WTC11 (cell line): ENCODE data around the gene NUDCD2. TPM values are rescaled to one million over a fixed set of nuclear protein-coding genes. Genes with fewer than 3 reads are reported as not detected.

ENCODE experiments used
- ATAC-seq: fragments of 200-7000 bp; cut with Tn5 transposase; 2 replicates; pipeline ENCODE4 v1.10.0; 2021; ENCODE audit warnings: mild to moderate bottlenecking, moderate library complexity
- CTCF ChIA-PET: fragments of 300-600 bp; sonication (Branson Sonifier 250); formaldehyde crosslinking; loops from one replicate; lab custom pipeline; 2021; ENCODE audit warnings: antibody characterized with exemption; lab: Charles Lee
- POLR2A ChIA-PET: fragments of 350-600 bp; sonication (Branson Sonifier 250); formaldehyde crosslinking; loops from one replicate; lab custom pipeline; 2021; ENCODE audit warnings: antibody characterized with exemption; lab: Charles Lee
- DNase-seq: peaks from one replicate; pipeline ENCODE4 v3.0.0; 2021; ENCODE audit warnings: low spot score
- H3K27ac Mint-ChIP-seq: 2 replicates; pipeline ENCODE4 v1.8.0; 2021; ENCODE audit warnings: mixed read lengths
- H3K27me3 Mint-ChIP-seq: 2 replicates; pipeline ENCODE4 v1.8.0; 2021; ENCODE audit warnings: low read depth, mild to moderate bottlenecking, moderate library complexity, mixed read lengths
- H3K36me3 Mint-ChIP-seq: 2 replicates; pipeline ENCODE4 v1.8.0; 2021; ENCODE audit warnings: mixed read lengths
- H3K4me1 Mint-ChIP-seq: 2 replicates; pipeline ENCODE4 v1.8.0; 2022; ENCODE audit warnings: mixed read lengths
- H3K4me3 Mint-ChIP-seq: 2 replicates; pipeline ENCODE4 v1.8.0; 2021; ENCODE audit warnings: mild to moderate bottlenecking, moderate library complexity, mixed read lengths
- H3K9me3 Mint-ChIP-seq: 2 replicates; pipeline ENCODE4 v1.8.0; 2021; ENCODE audit warnings: mixed read lengths
- ESRRA ChIP-seq: sonication (generic); formaldehyde crosslinking; IDR thresholded peaks from 2 replicates; pipeline ENCODE4 v1.8.1; 2022; ENCODE audit warnings: mild to moderate bottlenecking, missing genetic modification reagents, borderline replicate concordance
- ETV6 ChIP-seq: sonication (generic); formaldehyde crosslinking; IDR thresholded peaks from 2 replicates; pipeline ENCODE4 v1.8.1; 2022; ENCODE audit warnings: mild to moderate bottlenecking, missing genetic modification reagents
- FOXK1 ChIP-seq: sonication (generic); formaldehyde crosslinking; IDR thresholded peaks from 2 replicates; pipeline ENCODE4 v1.8.0; 2022; ENCODE audit warnings: mild to moderate bottlenecking, moderate library complexity, missing genetic modification reagents
- FOXP1 ChIP-seq: sonication (generic); formaldehyde crosslinking; IDR thresholded peaks from 2 replicates; pipeline ENCODE4 v1.8.0; 2022; ENCODE audit warnings: missing genetic modification reagents, mild to moderate bottlenecking, moderate library complexity, borderline replicate concordance
- IRF2 ChIP-seq: sonication (generic); formaldehyde crosslinking; IDR thresholded peaks from 2 replicates; pipeline ENCODE4 v1.8.0; 2022; ENCODE audit warnings: low read depth, missing genetic modification reagents, borderline replicate concordance
- NR1H2 ChIP-seq: sonication (generic); formaldehyde crosslinking; IDR thresholded peaks from 2 replicates; pipeline ENCODE4 v1.9.0; 2021; ENCODE audit warnings: mild to moderate bottlenecking, moderate library complexity, missing genetic modification reagents
- PRRX2 ChIP-seq: fragments of 250-450 bp; sonication (Bioruptor Pico); IDR thresholded peaks from 2 replicates; pipeline ENCODE4 v1.8.0; 2021; ENCODE audit warnings: mild to moderate bottlenecking
- RELA ChIP-seq: sonication (generic); formaldehyde crosslinking; IDR thresholded peaks from 2 replicates; pipeline ENCODE4 v1.8.1; 2022; ENCODE audit warnings: missing genetic modification reagents, mild to moderate bottlenecking, borderline replicate concordance
- SMAD3 ChIP-seq: sonication (generic); formaldehyde crosslinking; IDR thresholded peaks from 2 replicates; pipeline ENCODE4 v1.8.0; 2022; ENCODE audit warnings: missing genetic modification reagents, mild to moderate bottlenecking, borderline replicate concordance
- ZNF219 ChIP-seq: sonication (generic); formaldehyde crosslinking; IDR thresholded peaks from 2 replicates; pipeline ENCODE4 v1.8.0; 2023; ENCODE audit warnings: missing genetic modification reagents, mild to moderate bottlenecking, borderline replicate concordance
- ZNF317 ChIP-seq: sonication (generic); formaldehyde crosslinking; IDR thresholded peaks from 2 replicates; pipeline ENCODE4 v1.8.1; 2023; ENCODE audit warnings: low read depth, mild to moderate bottlenecking, moderate library complexity, missing genetic modification reagents, borderline replicate concordance
- total RNA-seq: library from RNA; stranded (reverse); gene quantifications from 3 replicates; pipeline ENCODE4 v1.2.3, GENCODE V29; 2021
- TF ChIP-seq, protein P1 (sequence below): fragments of 250-450 bp; sonication (Bioruptor Pico); IDR thresholded peaks from 2 replicates; pipeline ENCODE4 v1.9.0; 2021; ENCODE audit warnings: mild to moderate bottlenecking, borderline replicate concordance
- TF ChIP-seq, protein P2 (sequence below): sonication (generic); formaldehyde crosslinking; IDR thresholded peaks from 2 replicates; pipeline ENCODE4 v1.8.1; 2023; ENCODE audit warnings: mild to moderate bottlenecking, moderate library complexity, missing genetic modification reagents
- TF ChIP-seq, protein P3 (sequence below): sonication (generic); formaldehyde crosslinking; IDR thresholded peaks from 2 replicates; pipeline ENCODE4 v1.8.1; 2022; ENCODE audit warnings: mild to moderate bottlenecking, missing genetic modification reagents, moderate library complexity, borderline replicate concordance
- TF ChIP-seq, protein P4 (sequence below): sonication (generic); formaldehyde crosslinking; IDR thresholded peaks from 2 replicates; pipeline ENCODE4 v1.8.1; 2023; ENCODE audit warnings: mild to moderate bottlenecking, missing genetic modification reagents, moderate library complexity
- TF ChIP-seq, protein P5 (sequence below): sonication (generic); formaldehyde crosslinking; IDR thresholded peaks from 2 replicates; pipeline ENCODE4 v1.8.1; 2022; ENCODE audit warnings: low read depth, missing genetic modification reagents, borderline replicate concordance
- TF ChIP-seq, protein P6 (sequence below): fragments of 250-450 bp; sonication (Bioruptor Pico); conservative IDR thresholded peaks from 2 replicates; pipeline ENCODE4 v1.9.0; 2021; ENCODE audit warnings: mild to moderate bottlenecking
- TF ChIP-seq, protein P7 (sequence below): sonication (generic); formaldehyde crosslinking; IDR thresholded peaks from 2 replicates; pipeline ENCODE4 v1.8.0; 2023; ENCODE audit warnings: mild to moderate bottlenecking, missing genetic modification reagents

Gene NUDCD2
- total RNA-seq, 1 experiment from 2014 or later = 73.4 TPM

DNA sequence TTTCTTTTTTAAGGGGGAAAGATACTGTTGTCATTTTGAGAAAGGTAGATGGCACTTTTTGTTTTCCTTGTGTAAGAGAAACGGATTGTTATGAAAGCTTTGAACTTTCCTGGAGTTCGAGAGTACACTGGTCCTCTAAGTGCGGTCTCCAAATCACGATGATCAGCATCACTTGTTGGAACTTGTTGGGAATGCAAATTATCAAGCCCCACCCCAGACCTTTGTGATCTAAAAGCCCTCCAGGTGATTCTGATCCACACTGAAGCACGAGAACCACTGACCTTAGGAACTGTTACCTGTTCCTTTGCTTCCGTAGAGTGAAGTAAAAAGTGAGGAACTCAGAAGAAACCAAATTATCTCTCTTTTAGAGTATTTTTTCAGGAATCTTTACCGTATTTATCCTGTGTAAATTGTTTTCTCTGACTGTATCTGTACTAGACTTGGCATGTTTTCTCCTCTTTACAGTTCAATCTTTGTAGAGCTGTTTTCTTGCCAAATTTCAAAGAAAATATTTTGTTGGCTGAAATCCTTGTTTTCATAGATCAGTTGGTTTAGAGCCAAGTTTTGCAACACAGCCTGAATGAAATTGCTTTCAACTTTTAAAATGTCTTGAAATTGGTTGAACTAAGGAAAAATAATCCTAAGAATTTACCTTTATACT, 49.5 kb upstream of the NUDCD2 start:
- ATAC-seq (no peak), DNase-seq (no peak)
- Mint-ChIP-seq H3K27me3 (no peaks in the 10 kb centered on the region), H3K4me1 (peaks cover 52% of the 10 kb centered on the region), H3K27ac (peak overlapping the region; percentile 81), H3K9me3 (no peaks in the 10 kb centered on the region), H3K4me3 (peak overlapping the region; percentile 52), H3K36me3 (peaks cover 31% of the 10 kb centered on the region)
- ChIA-PET POLR2A (no interaction called here), CTCF (no interaction called here)
- TF ChIP-seq, protein P1, sequence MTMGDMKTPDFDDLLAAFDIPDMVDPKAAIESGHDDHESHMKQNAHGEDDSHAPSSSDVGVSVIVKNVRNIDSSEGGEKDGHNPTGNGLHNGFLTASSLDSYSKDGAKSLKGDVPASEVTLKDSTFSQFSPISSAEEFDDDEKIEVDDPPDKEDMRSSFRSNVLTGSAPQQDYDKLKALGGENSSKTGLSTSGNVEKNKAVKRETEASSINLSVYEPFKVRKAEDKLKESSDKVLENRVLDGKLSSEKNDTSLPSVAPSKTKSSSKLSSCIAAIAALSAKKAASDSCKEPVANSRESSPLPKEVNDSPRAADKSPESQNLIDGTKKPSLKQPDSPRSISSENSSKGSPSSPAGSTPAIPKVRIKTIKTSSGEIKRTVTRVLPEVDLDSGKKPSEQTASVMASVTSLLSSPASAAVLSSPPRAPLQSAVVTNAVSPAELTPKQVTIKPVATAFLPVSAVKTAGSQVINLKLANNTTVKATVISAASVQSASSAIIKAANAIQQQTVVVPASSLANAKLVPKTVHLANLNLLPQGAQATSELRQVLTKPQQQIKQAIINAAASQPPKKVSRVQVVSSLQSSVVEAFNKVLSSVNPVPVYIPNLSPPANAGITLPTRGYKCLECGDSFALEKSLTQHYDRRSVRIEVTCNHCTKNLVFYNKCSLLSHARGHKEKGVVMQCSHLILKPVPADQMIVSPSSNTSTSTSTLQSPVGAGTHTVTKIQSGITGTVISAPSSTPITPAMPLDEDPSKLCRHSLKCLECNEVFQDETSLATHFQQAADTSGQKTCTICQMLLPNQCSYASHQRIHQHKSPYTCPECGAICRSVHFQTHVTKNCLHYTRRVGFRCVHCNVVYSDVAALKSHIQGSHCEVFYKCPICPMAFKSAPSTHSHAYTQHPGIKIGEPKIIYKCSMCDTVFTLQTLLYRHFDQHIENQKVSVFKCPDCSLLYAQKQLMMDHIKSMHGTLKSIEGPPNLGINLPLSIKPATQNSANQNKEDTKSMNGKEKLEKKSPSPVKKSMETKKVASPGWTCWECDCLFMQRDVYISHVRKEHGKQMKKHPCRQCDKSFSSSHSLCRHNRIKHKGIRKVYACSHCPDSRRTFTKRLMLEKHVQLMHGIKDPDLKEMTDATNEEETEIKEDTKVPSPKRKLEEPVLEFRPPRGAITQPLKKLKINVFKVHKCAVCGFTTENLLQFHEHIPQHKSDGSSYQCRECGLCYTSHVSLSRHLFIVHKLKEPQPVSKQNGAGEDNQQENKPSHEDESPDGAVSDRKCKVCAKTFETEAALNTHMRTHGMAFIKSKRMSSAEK (CRISPR knock-in tag) = no peak
- TF ChIP-seq ETV6 (CRISPR knock-in tag) (no peak), FOXP1 (no peak), RELA (no peak), ESRRA (CRISPR knock-in tag) (no peak), ZNF219 (CRISPR knock-in tag) (no peak), ZNF317 (CRISPR knock-in tag) (no peak), SMAD3 (CRISPR knock-in tag) (no peak), NR1H2 (no peak), PRRX2 (no peak)
- TF ChIP-seq, protein P2, sequence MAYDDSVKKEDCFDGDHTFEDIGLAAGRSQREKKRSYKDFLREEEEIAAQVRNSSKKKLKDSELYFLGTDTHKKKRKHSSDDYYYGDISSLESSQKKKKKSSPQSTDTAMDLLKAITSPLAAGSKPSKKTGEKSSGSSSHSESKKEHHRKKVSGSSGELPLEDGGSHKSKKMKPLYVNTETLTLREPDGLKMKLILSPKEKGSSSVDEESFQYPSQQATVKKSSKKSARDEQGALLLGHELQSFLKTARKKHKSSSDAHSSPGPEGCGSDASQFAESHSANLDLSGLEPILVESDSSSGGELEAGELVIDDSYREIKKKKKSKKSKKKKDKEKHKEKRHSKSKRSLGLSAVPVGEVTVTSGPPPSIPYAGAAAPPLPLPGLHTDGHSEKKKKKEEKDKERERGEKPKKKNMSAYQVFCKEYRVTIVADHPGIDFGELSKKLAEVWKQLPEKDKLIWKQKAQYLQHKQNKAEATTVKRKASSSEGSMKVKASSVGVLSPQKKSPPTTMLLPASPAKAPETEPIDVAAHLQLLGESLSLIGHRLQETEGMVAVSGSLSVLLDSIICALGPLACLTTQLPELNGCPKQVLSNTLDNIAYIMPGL (CRISPR knock-in tag) = no peak
- TF ChIP-seq, protein P3, sequence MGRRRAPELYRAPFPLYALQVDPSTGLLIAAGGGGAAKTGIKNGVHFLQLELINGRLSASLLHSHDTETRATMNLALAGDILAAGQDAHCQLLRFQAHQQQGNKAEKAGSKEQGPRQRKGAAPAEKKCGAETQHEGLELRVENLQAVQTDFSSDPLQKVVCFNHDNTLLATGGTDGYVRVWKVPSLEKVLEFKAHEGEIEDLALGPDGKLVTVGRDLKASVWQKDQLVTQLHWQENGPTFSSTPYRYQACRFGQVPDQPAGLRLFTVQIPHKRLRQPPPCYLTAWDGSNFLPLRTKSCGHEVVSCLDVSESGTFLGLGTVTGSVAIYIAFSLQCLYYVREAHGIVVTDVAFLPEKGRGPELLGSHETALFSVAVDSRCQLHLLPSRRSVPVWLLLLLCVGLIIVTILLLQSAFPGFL (CRISPR knock-in tag) = no peak
- TF ChIP-seq, protein P4, sequence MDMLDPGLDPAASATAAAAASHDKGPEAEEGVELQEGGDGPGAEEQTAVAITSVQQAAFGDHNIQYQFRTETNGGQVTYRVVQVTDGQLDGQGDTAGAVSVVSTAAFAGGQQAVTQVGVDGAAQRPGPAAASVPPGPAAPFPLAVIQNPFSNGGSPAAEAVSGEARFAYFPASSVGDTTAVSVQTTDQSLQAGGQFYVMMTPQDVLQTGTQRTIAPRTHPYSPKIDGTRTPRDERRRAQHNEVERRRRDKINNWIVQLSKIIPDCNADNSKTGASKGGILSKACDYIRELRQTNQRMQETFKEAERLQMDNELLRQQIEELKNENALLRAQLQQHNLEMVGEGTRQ (CRISPR knock-in tag) = no peak
- TF ChIP-seq, protein P5, sequence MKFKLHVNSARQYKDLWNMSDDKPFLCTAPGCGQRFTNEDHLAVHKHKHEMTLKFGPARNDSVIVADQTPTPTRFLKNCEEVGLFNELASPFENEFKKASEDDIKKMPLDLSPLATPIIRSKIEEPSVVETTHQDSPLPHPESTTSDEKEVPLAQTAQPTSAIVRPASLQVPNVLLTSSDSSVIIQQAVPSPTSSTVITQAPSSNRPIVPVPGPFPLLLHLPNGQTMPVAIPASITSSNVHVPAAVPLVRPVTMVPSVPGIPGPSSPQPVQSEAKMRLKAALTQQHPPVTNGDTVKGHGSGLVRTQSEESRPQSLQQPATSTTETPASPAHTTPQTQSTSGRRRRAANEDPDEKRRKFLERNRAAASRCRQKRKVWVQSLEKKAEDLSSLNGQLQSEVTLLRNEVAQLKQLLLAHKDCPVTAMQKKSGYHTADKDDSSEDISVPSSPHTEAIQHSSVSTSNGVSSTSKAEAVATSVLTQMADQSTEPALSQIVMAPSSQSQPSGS = no peak

DNA sequence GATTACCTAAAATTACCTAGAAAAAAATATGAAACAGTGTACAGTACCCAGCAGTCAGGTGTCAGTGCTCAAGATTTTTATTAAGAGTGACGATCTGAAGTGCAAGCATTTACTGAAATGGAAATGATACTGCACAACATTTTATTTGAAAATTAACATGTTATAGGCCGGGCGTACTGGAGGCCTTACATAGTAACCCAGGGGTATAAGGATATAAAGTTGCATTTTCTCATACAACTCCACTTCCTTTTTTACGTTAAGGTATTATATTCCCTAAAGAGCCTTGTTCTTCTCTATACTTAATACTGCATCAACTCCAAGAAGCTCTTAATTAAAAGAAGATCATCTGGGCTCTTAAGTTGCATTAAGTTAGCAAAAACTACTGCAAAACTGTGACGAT, 48.9 kb upstream of the NUDCD2 start:
- H3K27me3 Mint-ChIP-seq = no peaks in the 10 kb centered on the region
- ChIA-PET CTCF (no interaction called here), POLR2A (interaction anchor here (0.6 to 1.4 kb wide), 3 partner anchors 20 to 49 kb away, joined by 3 to 4 read pairs (median 3); partner anchors contain the start of genes HMMR and NUDCD2)
- peak overlapping the region; percentile 52 for H3K4me3 Mint-ChIP-seq
- peaks cover 26% of the 10 kb centered on the region for H3K36me3 Mint-ChIP-seq
- no peak for DNase-seq
- H3K27ac Mint-ChIP-seq = peak overlapping the region; percentile 81
- no peaks in the 10 kb centered on the region for H3K9me3 Mint-ChIP-seq
- ATAC-seq = no peak
- peaks cover 52% of the 10 kb centered on the region for H3K4me1 Mint-ChIP-seq
- no peak for TF ChIP-seq IRF2 (CRISPR knock-in tag)
- TF ChIP-seq FOXK1 (CRISPR knock-in tag) = no peak
- TF ChIP-seq, protein P6, sequence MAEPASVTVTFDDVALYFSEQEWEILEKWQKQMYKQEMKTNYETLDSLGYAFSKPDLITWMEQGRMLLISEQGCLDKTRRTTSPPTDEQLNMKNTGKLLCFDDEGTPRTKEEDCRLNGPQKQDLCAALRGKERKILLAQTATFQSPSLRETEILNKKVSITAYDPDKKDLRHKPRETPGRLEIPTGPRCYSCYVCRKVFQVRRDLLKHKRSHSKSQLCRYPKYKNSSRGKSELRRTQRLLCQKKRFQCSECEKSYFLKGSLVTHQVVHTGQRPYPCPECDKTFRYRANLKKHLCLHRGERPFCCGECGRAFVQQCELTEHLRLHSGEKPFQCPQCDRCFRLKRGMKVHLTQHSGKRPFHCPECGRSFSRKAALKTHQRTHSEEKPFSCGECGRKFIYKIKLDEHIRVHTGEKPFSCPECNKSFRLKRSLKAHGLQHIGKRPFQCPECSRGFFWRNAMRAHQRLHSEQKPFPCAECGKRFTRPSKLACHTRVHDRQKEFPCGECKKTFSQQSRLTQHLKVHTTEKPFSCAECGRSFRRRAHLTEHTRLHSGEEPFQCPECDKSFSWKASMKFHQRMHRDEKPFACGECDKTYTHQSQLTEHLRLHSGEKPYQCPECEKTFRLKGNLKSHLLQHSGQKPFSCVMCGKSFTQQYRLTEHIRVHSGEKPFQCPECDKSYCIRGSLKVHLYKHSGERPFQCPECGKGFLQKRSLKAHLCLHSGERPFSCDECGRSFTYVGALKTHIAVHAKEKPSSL (CRISPR knock-in tag) = no peak
- TF ChIP-seq, protein P7, sequence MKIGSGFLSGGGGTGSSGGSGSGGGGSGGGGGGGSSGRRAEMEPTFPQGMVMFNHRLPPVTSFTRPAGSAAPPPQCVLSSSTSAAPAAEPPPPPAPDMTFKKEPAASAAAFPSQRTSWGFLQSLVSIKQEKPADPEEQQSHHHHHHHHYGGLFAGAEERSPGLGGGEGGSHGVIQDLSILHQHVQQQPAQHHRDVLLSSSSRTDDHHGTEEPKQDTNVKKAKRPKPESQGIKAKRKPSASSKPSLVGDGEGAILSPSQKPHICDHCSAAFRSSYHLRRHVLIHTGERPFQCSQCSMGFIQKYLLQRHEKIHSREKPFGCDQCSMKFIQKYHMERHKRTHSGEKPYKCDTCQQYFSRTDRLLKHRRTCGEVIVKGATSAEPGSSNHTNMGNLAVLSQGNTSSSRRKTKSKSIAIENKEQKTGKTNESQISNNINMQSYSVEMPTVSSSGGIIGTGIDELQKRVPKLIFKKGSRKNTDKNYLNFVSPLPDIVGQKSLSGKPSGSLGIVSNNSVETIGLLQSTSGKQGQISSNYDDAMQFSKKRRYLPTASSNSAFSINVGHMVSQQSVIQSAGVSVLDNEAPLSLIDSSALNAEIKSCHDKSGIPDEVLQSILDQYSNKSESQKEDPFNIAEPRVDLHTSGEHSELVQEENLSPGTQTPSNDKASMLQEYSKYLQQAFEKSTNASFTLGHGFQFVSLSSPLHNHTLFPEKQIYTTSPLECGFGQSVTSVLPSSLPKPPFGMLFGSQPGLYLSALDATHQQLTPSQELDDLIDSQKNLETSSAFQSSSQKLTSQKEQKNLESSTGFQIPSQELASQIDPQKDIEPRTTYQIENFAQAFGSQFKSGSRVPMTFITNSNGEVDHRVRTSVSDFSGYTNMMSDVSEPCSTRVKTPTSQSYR (CRISPR knock-in tag) = no peak
- TF ChIP-seq, protein P3 (CRISPR knock-in tag) = no peak
